A549 (cell line): ENCODE results near the gene S100A12.
"Not testable (repeated sequence)": the region's sequence is repeated elsewhere in the genome, so short reads cannot be mapped to it uniquely, and the experiment has no call there.

Experiments used
- CEBPB ChIP-seq, 2 experiments: fragments of >200 bp in 1 of 2; sonication (Bioruptor Twin) in 1 of 2; formaldehyde crosslinking in 1 of 2; IDR thresholded peaks; 2 replicates each; pipeline ENCODE4 v1.6.1; 2012 to 2016
- EP300 ChIP-seq, 2 experiments: fragments of >200 bp; sonication (Bioruptor Twin); formaldehyde crosslinking; IDR thresholded peaks; 2 replicates in 1 of 2; 3 replicates in 1 of 2; pipeline ENCODE4 v1.6.1; 2016 to 2017
- ESRRA ChIP-seq: fragments of 150-350 bp; IDR thresholded peaks from 2 replicates; pipeline ENCODE4 v1.6.1; 2014; ENCODE audit warnings: mild to moderate bottlenecking, low read length, borderline replicate concordance
- MAX ChIP-seq: IDR thresholded peaks from 2 replicates; pipeline ENCODE4 v1.6.1; 2012
- MAZ ChIP-seq: fragments of 150-350 bp; IDR thresholded peaks from 2 replicates; pipeline ENCODE4 v1.6.1; 2014; ENCODE audit warnings: antibody characterized with exemption, low read depth, low read length, borderline replicate concordance
- NFE2L2 ChIP-seq: fragments of 150-350 bp; conservative IDR thresholded peaks from 2 replicates; pipeline ENCODE4 v1.6.1; 2014; ENCODE audit warnings: low read length
- RAD21 ChIP-seq, 2 experiments: fragments of >200 bp in 1 of 2; sonication (Bioruptor Twin) in 1 of 2; formaldehyde crosslinking in 1 of 2; IDR thresholded peaks in 1 of 2; conservative IDR thresholded peaks in 1 of 2; 2 replicates in 1 of 2; 3 replicates in 1 of 2; pipeline ENCODE4 v1.6.1; 2012 to 2018; ENCODE audit warnings: inconsistent platforms in 1 of 2
- RCOR1 ChIP-seq: fragments of 150-350 bp; IDR thresholded peaks from 2 replicates; pipeline ENCODE4 v1.6.1; 2014; ENCODE audit warnings: antibody characterized with exemption, low read length, low read depth

GRCh38 chr1:153347049-153347448, 28.4 kb downstream of the S100A12 start:
- not testable (repeated sequence) for TF ChIP-seq CEBPB (IDR thresholded peaks at IDR 0.05); NFE2L2; MAZ; RCOR1; RAD21 (conservative IDR thresholded peaks at IDR 0.05 in 1 of 2, IDR thresholded peaks at IDR 0.05 in 1 of 2); EP300 (IDR thresholded peaks at IDR 0.05); ESRRA; MAX
